ENCODE measurements around the gene RHOG.

The RHOG gene

DNA sequence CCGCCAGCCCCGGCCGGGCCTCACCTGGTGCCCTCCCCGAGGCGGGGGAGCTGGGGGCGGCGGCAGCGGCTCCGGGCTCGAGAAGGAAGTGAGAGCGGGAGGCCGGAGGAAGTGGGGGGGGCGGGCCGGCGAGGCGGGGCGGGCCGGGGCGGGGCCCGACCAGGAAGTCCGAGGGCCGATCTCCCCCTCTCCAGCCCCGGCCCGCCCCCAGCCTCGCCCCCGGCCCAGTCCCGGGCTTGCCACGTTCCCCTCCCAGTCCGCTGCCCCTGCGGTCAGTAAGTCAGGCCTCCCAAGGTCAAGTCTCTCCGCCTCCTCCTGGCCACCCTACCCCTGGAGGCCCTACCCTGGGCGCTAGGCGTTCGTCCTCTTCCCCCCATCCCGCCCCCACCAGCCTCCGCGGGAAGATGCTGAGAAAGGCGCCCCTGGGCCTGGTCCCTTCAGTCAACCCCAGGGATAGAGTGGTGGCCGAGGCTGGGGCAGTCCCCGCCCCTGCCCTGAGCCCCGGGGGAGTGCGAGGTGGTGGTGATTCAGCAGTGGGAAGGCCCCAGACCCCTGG is at the start of gene RHOG:
RHOG (minus strand) TSS at position 90 of the 556 bp plus-strand sequence. CDS start 12,821 bp downstream, outside the sequence.
- TF ChIP-seq, protein P1, sequence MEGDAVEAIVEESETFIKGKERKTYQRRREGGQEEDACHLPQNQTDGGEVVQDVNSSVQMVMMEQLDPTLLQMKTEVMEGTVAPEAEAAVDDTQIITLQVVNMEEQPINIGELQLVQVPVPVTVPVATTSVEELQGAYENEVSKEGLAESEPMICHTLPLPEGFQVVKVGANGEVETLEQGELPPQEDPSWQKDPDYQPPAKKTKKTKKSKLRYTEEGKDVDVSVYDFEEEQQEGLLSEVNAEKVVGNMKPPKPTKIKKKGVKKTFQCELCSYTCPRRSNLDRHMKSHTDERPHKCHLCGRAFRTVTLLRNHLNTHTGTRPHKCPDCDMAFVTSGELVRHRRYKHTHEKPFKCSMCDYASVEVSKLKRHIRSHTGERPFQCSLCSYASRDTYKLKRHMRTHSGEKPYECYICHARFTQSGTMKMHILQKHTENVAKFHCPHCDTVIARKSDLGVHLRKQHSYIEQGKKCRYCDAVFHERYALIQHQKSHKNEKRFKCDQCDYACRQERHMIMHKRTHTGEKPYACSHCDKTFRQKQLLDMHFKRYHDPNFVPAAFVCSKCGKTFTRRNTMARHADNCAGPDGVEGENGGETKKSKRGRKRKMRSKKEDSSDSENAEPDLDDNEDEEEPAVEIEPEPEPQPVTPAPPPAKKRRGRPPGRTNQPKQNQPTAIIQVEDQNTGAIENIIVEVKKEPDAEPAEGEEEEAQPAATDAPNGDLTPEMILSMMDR (IDR thresholded peaks at IDR 0.05; ENCODE audit: insufficient read depth, low read depth, low read length, missing control alignments), result no peak
- DNase-seq (ENCODE audit: low read depth), result peak; percentile 75
- peak within 1 kb of the TSS; percentile 76 for H3K4me3 ChIP-seq (ENCODE audit: low read length)

DNA sequence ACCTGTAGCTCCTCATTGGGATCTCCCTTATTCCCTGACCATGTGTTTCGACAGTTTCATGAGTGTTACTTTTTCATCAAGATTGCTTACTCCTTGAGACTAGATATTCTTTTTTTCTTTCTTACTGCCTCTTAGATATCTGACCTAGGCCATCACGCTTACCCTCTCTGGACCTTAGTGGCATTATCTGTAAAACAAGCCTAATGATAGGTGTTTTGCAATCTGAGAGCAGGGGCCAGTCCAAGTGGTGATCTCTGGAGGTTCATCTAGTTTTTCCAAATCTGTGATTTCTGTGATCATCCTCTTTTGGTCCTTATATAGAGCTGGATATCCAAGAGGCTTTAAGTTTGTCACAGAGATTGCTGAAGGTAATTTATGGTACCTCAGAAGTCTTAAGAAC is 49.3 kb upstream of the RHOG start:
- no peak for DNase-seq (ENCODE audit: low read depth)
- TF ChIP-seq, protein P1 (IDR thresholded peaks at IDR 0.05; ENCODE audit: insufficient read depth, low read depth, low read length, missing control alignments), result no peak
- no peak overlapping the region for H3K4me3 ChIP-seq (ENCODE audit: low read length)

DNA sequence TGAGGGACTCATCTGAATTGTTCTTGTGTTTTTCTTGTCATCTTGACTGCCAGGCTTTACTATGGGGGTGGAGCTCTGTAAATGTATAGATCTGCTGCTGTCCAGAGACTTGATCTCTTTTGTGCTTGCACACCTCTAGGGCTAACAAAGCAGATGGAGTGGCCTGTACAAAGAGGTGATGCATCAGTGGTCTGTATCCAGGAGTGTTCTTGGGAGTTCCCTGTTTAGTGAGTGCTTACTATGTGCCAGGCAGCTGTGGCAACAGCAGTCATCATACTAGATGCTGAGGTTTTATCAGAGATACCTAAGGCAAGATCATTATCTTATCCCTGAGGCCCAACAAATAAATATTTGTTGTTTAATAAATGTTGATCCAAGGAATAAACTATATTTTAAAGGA is 48.1 kb upstream of the RHOG start:
- no peak overlapping the region for H3K4me3 ChIP-seq (ENCODE audit: low read length)
- DNase-seq (ENCODE audit: low read depth), result no peak
- TF ChIP-seq, protein P1 (IDR thresholded peaks at IDR 0.05; ENCODE audit: insufficient read depth, low read depth, low read length, missing control alignments), result no peak

DNA sequence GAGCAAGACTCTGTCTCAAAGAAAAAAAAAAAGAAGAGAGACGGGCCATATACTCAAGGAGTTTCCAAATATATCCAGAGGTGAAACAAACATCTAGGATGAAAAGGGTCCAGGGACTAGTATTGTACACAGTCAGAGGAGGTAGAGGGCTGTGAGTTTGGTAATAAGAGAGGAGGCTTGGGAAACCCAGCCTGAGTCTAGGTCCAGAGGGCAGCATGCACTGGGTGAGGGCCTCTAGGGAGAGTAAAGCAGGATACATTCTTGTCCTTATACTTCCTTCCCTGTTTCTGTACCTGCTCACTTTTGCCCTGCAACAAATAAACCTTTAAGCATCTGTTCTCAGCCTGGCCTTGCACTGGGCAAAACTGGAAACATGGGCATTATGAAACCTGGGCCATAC is 46.2 kb upstream of the RHOG start:
- no peak overlapping the region for H3K4me3 ChIP-seq (ENCODE audit: low read length)
- DNase-seq (ENCODE audit: low read depth), result no peak
- TF ChIP-seq, protein P1 (IDR thresholded peaks at IDR 0.05; ENCODE audit: insufficient read depth, low read depth, low read length, missing control alignments), result no peak

DNA sequence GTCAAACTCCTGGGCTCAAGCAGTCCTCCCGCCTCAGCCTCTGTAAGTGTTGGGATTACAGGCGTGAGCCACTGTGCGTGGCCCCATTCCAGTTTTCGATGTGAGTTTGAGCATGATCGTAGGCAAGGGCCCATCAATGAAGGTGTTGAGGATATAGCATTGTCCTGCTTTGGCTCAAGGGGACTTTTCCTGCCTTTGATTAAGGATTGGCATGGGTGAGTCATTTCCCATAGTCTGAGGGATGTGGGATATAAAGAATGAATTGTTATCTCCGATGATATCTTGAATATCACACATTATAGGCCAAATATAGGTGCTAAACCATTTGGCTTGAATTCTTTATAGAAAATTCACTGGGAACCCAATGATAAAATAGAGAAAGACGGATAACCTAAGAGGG is 45.1 kb upstream of the RHOG start:
- no peak for DNase-seq (ENCODE audit: low read depth)
- no peak overlapping the region for H3K4me3 ChIP-seq (ENCODE audit: low read length)
- TF ChIP-seq, protein P1 (IDR thresholded peaks at IDR 0.05; ENCODE audit: insufficient read depth, low read depth, low read length, missing control alignments), result no peak

DNA sequence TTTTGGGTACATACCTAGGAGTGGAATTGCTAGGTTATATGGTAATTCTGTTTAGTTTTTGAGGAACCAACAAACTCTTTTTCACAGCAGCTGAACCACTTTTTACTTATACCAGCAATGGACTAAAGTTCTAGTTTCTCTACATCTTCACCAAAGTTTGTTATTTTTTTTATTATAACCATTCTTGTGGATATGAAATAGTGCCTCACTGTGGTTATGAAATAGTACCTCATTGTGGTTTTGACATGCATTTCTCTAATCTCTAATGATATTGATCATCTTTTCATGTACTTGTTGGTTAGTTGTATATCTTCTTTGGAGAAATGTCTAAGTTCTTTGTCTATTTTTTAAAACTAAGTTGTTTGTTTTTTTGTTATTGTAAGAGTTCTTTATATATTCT is 41.9 kb upstream of the RHOG start:
- TF ChIP-seq, protein P1 (IDR thresholded peaks at IDR 0.05; ENCODE audit: insufficient read depth, low read depth, low read length, missing control alignments), result no peak
- no peak overlapping the region for H3K4me3 ChIP-seq (ENCODE audit: low read length)
- DNase-seq (ENCODE audit: low read depth), result no peak

DNA sequence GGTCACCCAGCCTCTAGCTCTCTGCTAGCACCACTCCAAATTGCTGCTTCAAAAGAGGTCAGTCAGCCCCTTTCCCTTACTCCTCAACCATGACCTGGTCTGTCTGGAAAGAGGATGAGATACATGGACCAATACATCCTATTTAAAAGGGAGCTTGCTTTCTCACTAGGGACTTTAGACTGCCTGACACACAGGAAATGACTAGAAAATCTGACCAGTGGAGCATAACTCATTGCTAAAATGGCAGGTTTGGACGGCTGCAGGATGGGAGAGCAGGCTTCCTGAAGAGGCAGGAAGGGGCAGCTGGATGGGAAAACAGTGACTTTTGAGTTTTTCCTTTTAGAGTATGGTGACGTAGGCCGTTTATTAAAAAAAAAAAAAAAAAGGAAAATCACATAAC is 40.0 kb upstream of the RHOG start:
- TF ChIP-seq, protein P1 (IDR thresholded peaks at IDR 0.05; ENCODE audit: insufficient read depth, low read depth, low read length, missing control alignments), result no peak
- no peak overlapping the region for H3K4me3 ChIP-seq (ENCODE audit: low read length)
- peak; percentile 59 for DNase-seq (ENCODE audit: low read depth)
